GM23338 (cell line): ENCODE results near the gene SIDT1.

Experiments used
- EZH2phosphoT487 ChIP-seq: fragments of 200-600 bp; sonication (generic); IDR thresholded peaks from one replicate; pipeline ENCODE4 v1.8.1; 2018; ENCODE audit warnings: antibody characterized with exemption; ENCODE audit not compliant: unreplicated experiment
- TF ChIP-seq, protein P1 (sequence below), 2 experiments: fragments of 200-600 bp in 1 of 2; sonication (generic) in 1 of 2; conservative IDR thresholded peaks; 2 replicates each; pipeline versions ENCODE4 v1.5.1 to v1.6.1; 2016 to 2017; ENCODE audit warnings: antibody characterized with exemption in 2 of 2, low read depth in 2 of 2, mild to moderate bottlenecking in 2 of 2, moderate library complexity in 1 of 2

DNA sequence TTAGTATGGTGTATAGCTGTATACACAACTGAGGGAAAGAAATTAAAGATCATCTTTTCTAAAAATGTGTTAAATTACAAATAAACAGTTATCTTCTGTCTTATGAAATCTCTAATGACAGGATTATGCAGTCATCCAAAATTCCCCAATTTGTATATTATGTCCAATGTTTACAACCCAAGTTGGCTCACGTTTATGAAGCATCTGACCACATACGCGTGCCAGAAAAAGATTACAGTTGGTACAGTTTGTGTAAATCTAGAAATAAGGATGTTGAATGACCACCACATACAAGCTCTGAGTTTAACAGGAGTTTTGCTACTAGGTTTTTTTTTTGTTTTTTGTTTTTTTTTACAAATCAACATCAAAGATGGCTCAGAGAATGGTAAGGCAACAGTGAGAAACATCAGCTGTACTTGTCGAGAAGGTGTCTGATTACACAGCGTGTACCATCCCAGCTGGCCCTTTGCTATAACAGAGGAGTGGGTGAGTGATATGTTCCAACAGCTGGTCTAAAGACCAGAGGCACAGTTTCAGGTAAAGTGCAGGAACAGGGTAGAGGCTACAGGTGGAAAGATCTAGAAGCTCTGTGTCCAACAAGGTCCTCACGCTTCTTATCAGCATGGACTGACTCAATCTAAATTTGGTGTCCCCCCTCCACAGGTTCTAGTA, 117.0 kb downstream of the SIDT1 start:
- TF ChIP-seq, protein P1, sequence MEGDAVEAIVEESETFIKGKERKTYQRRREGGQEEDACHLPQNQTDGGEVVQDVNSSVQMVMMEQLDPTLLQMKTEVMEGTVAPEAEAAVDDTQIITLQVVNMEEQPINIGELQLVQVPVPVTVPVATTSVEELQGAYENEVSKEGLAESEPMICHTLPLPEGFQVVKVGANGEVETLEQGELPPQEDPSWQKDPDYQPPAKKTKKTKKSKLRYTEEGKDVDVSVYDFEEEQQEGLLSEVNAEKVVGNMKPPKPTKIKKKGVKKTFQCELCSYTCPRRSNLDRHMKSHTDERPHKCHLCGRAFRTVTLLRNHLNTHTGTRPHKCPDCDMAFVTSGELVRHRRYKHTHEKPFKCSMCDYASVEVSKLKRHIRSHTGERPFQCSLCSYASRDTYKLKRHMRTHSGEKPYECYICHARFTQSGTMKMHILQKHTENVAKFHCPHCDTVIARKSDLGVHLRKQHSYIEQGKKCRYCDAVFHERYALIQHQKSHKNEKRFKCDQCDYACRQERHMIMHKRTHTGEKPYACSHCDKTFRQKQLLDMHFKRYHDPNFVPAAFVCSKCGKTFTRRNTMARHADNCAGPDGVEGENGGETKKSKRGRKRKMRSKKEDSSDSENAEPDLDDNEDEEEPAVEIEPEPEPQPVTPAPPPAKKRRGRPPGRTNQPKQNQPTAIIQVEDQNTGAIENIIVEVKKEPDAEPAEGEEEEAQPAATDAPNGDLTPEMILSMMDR (conservative IDR thresholded peaks at IDR 0.05; ENCODE audit: low read depth in 2 of 2), result no peak
- no peak for TF ChIP-seq EZH2phosphoT487
